Gastroesophageal sphincter (tissue), 3 donors: ENCODE results near the gene RNF111.

ENCODE experiments used
- CTCF ChIP-seq, 4 experiments: fragments of 200-600 bp in 2 of 4; fragments of 450-650 bp in 2 of 4; sonication (generic) in 1 of 4; IDR thresholded peaks; one replicate each; pipeline ENCODE4 v1.5.1; 2017 to 2019; ENCODE audit warnings: antibody characterized with exemption in 4 of 4, mild to moderate bottlenecking in 2 of 4, moderate library complexity in 2 of 4
- POLR2A ChIP-seq, 2 donors: fragments of 450-650 bp; IDR thresholded peaks; one replicate each; pipeline ENCODE4 v1.6.1; 2017; ENCODE audit warnings: antibody characterized with exemption in 2 of 2, mild to moderate bottlenecking in 2 of 2, moderate library complexity in 1 of 2

- TF ChIP-seq CTCF (IDR thresholded peaks at IDR 0.05), result no peak
- TF ChIP-seq POLR2A (IDR thresholded peaks at IDR 0.05), result no peak
These were observed 65.5 kb downstream of the RNF111 start for GRCh38 chr15:59052915-59053407.
